ENCODE data around the gene FCGR3B.
"Not testable (repeated sequence)": the region's sequence is repeated elsewhere in the genome, so short reads cannot be mapped to it uniquely, and the experiment has no call there.

FCGR3B gene

GRCh38 chr1:161676441-161676840 lies 45.5 kb upstream of the FCGR3B start:
- TF ChIP-seq EZH2 (IDR thresholded peaks at IDR 0.05; ENCODE audit: borderline replicate concordance, low read length) (no peak), CTCF (IDR thresholded peaks at IDR 0.05; ENCODE audit: low read length) (no peak)
- Histone ChIP-seq H4K20me1 (ENCODE audit: insufficient read depth, low read length) (no peaks in the 10 kb centered on the region), H3F3A (ENCODE audit: insufficient read depth, low read length) (no peaks in the 10 kb centered on the region), H2AFZ (ENCODE audit: low read length) (no peak overlapping the region), H3K27me3 (ENCODE audit: insufficient read depth, low read length) (no peaks in the 10 kb centered on the region), H3K27ac (ENCODE audit: low read depth, low read length, poor library complexity, severe bottlenecking) (no peak overlapping the region), H3K9ac (ENCODE audit: low read length) (no peak overlapping the region), H3K36me3 (ENCODE audit: insufficient read depth, low read length) (peaks cover 53% of the 10 kb centered on the region), H3K4me3 (ENCODE audit: low read depth, low read length, poor library complexity, severe bottlenecking) (no peak overlapping the region), H3K4me1 (ENCODE audit: insufficient read depth, low read length, severe bottlenecking) (no peaks in the 10 kb centered on the region), H3K4me2 (ENCODE audit: low read length) (no peak overlapping the region), H3K79me2 (ENCODE audit: insufficient read depth, low read length) (no peaks in the 10 kb centered on the region), H3K9me3 (ENCODE audit: low read length) (no peaks in the 10 kb centered on the region), H3K9me2 (ENCODE audit: low read depth, low read length) (no peaks in the 10 kb centered on the region)

- not testable (repeated sequence) for H3K9me3 ChIP-seq (ENCODE audit: low read length); H2AFZ ChIP-seq (ENCODE audit: low read length); H3K4me2 ChIP-seq (ENCODE audit: low read length); H3K79me2 ChIP-seq (ENCODE audit: insufficient read depth, low read length); H3K27me3 ChIP-seq (ENCODE audit: insufficient read depth, low read length); H4K20me1 ChIP-seq (ENCODE audit: insufficient read depth, low read length); H3K9ac ChIP-seq (ENCODE audit: low read length); H3F3A ChIP-seq (ENCODE audit: insufficient read depth, low read length); H3K27ac ChIP-seq (ENCODE audit: low read depth, low read length, poor library complexity, severe bottlenecking); H3K9me2 ChIP-seq (ENCODE audit: low read depth, low read length); H3K4me3 ChIP-seq (ENCODE audit: low read depth, low read length, poor library complexity, severe bottlenecking); H3K4me1 ChIP-seq (ENCODE audit: insufficient read depth, low read length, severe bottlenecking)
- peaks cover 53% of the 10 kb centered on the region for H3K36me3 ChIP-seq (ENCODE audit: insufficient read depth, low read length)
These were observed 43.9 kb upstream of the FCGR3B start for GRCh38 chr1:161674908-161675307.

GRCh38 chr1:161674447-161674846 lies 43.5 kb upstream of the FCGR3B start:
- not testable (repeated sequence) for H3K4me2 ChIP-seq (ENCODE audit: low read length); H3K27me3 ChIP-seq (ENCODE audit: insufficient read depth, low read length); H3K4me3 ChIP-seq (ENCODE audit: low read depth, low read length, poor library complexity, severe bottlenecking)

GRCh38 chr1:161673437-161673836 lies 42.5 kb upstream of the FCGR3B start:
- H3K9me2 ChIP-seq (ENCODE audit: low read depth, low read length); H3K9ac ChIP-seq (ENCODE audit: low read length); H3K4me3 ChIP-seq (ENCODE audit: low read depth, low read length, poor library complexity, severe bottlenecking); H3F3A ChIP-seq (ENCODE audit: insufficient read depth, low read length); H3K4me1 ChIP-seq (ENCODE audit: insufficient read depth, low read length, severe bottlenecking); H3K27ac ChIP-seq (ENCODE audit: low read depth, low read length, poor library complexity, severe bottlenecking); H3K79me2 ChIP-seq (ENCODE audit: insufficient read depth, low read length); H3K9me3 ChIP-seq (ENCODE audit: low read length); H3K27me3 ChIP-seq (ENCODE audit: insufficient read depth, low read length); H2AFZ ChIP-seq (ENCODE audit: low read length); H4K20me1 ChIP-seq (ENCODE audit: insufficient read depth, low read length); H3K4me2 ChIP-seq (ENCODE audit: low read length): not testable (repeated sequence)
- peaks cover 48% of the 10 kb centered on the region for H3K36me3 ChIP-seq (ENCODE audit: insufficient read depth, low read length)

More at GRCh38 chr1:161674447-161674846, 43.5 kb upstream of the FCGR3B start:
- H3K79me2 ChIP-seq (ENCODE audit: insufficient read depth, low read length); H3K9me3 ChIP-seq (ENCODE audit: low read length); H4K20me1 ChIP-seq (ENCODE audit: insufficient read depth, low read length); H3K9me2 ChIP-seq (ENCODE audit: low read depth, low read length); H3K9ac ChIP-seq (ENCODE audit: low read length); H3F3A ChIP-seq (ENCODE audit: insufficient read depth, low read length); H3K4me1 ChIP-seq (ENCODE audit: insufficient read depth, low read length, severe bottlenecking); H3K27ac ChIP-seq (ENCODE audit: low read depth, low read length, poor library complexity, severe bottlenecking); H2AFZ ChIP-seq (ENCODE audit: low read length): not testable (repeated sequence)
- peaks cover 53% of the 10 kb centered on the region for H3K36me3 ChIP-seq (ENCODE audit: insufficient read depth, low read length)

GRCh38 chr1:161671045-161672020 lies 40.4 kb upstream of the FCGR3B start:
- not testable (repeated sequence) for H3K9me3 ChIP-seq (ENCODE audit: low read length); H3K9ac ChIP-seq (ENCODE audit: low read length); H2AFZ ChIP-seq (ENCODE audit: low read length); H3K9me2 ChIP-seq (ENCODE audit: low read depth, low read length); H3F3A ChIP-seq (ENCODE audit: insufficient read depth, low read length); H3K4me3 ChIP-seq (ENCODE audit: low read depth, low read length, poor library complexity, severe bottlenecking); H3K79me2 ChIP-seq (ENCODE audit: insufficient read depth, low read length); H3K27me3 ChIP-seq (ENCODE audit: insufficient read depth, low read length); H3K4me1 ChIP-seq (ENCODE audit: insufficient read depth, low read length, severe bottlenecking); H3K27ac ChIP-seq (ENCODE audit: low read depth, low read length, poor library complexity, severe bottlenecking); H3K4me2 ChIP-seq (ENCODE audit: low read length); H4K20me1 ChIP-seq (ENCODE audit: insufficient read depth, low read length)
- H3K36me3 ChIP-seq (ENCODE audit: insufficient read depth, low read length): peaks cover 30% of the 10 kb centered on the region

- H3F3A ChIP-seq (ENCODE audit: insufficient read depth, low read length); H3K9ac ChIP-seq (ENCODE audit: low read length); H3K4me2 ChIP-seq (ENCODE audit: low read length); H3K9me2 ChIP-seq (ENCODE audit: low read depth, low read length); H3K27me3 ChIP-seq (ENCODE audit: insufficient read depth, low read length); H3K9me3 ChIP-seq (ENCODE audit: low read length); H3K36me3 ChIP-seq (ENCODE audit: insufficient read depth, low read length); H3K79me2 ChIP-seq (ENCODE audit: insufficient read depth, low read length); H3K27ac ChIP-seq (ENCODE audit: low read depth, low read length, poor library complexity, severe bottlenecking); H4K20me1 ChIP-seq (ENCODE audit: insufficient read depth, low read length); H2AFZ ChIP-seq (ENCODE audit: low read length); H3K4me1 ChIP-seq (ENCODE audit: insufficient read depth, low read length, severe bottlenecking); H3K4me3 ChIP-seq (ENCODE audit: low read depth, low read length, poor library complexity, severe bottlenecking): not testable (repeated sequence)
These were observed 33.7 kb upstream of the FCGR3B start for GRCh38 chr1:161664689-161665088.
